ENCODE results near the gene RPL36. TPM values are rescaled to one million over a fixed set of nuclear protein-coding genes. Genes with fewer than 3 reads are reported as not detected.

The RPL36 gene
- total RNA-seq, 2 donors from 2014 or later: 628 to 1,303 TPM

DNA sequence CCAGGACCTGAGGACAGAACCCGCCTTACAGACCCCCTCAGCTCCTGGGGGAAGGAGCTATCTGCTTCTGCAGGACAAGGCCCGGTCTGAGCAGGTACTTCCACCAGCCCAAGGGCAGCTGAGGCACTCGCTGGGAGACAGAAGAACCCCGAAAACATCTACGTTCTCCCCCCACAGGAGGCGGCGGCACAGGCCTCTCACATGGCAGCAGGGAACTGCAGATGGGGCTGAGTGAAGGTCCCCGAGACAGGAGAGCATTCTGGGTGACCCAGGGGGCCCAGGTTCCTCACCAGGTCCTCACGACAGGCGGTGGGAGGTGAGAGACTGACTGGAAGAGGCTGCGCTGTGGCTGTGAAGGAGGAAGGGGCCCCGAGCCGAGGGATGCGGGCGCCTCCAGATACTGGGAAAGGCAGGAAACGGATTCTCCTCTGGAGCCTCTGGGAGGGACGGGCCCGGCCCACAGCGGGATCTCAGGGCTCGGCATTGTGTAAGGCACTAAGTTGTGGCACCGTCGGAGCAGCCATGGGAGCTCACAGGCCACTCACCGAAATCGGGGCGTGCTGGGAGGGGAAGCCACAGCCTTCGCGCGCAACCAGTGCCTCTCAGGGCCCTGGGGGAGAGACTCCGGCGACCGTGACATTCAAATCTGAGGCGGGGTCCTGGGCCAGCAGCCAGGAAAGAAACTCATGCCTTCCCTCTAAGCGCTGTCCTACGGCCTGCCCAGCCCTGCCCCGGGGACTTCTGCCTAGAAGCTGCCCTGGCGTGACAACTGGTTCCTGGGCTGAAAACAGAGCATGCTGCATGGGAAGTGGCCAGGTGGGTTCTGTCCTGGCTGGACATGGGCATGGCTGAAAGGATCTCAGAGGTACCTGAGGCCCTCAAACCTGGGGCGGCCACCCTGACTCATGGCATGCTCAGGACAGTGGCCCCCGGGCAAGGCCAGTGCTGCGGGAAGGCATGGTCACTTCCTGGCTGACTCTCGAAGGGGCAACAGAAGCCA, 14.0 kb downstream of the RPL36 start:
- 94% methylated on average over 40 of the region's 40 CpGs for WGBS
- intact Hi-C loops (cut with DNase I): no loop called here

GRCh38 chr19:5705552-5705951, 15.5 kb downstream of the RPL36 start:
- no peak for DNase-seq (ENCODE audit: low spot score)
- Histone ChIP-seq H3K4me3 (no peak overlapping the region), H3K27me3 (replicated peaks; ENCODE audit: insufficient read depth) (no peaks in the 10 kb centered on the region), H3K27ac (no peak overlapping the region), H3K36me3 (peaks cover 7 to 19% of the 10 kb centered on the region in 2 donors), H3K9me3 (no peaks in the 10 kb centered on the region), H3K4me1 (replicated peaks) (no peaks in the 10 kb centered on the region)
- WGBS: 86% methylated on average over 16 of the region's 16 CpGs
- TF ChIP-seq CTCF (IDR thresholded peaks at IDR 0.05) (no peak), POLR2AphosphoS5 (IDR thresholded peaks at IDR 0.05) (no peak), POLR2A (IDR thresholded peaks at IDR 0.05) (no peak)
- intact Hi-C loops (cut with DNase I): no loop called here

More for the DNA sequence above, 14.0 kb downstream of the RPL36 start:
- TF ChIP-seq CTCF (IDR thresholded peaks at IDR 0.05): no peak
- no peaks in the 10 kb centered on the region for H3K9me3 ChIP-seq
- H3K4me1 ChIP-seq (replicated peaks): no peaks in the 10 kb centered on the region
- DNase-seq (ENCODE audit: low spot score): no peak
- H3K27ac ChIP-seq: no peak overlapping the region
- no peak overlapping the region for H3K4me3 ChIP-seq
- no peaks in the 10 kb centered on the region for H3K27me3 ChIP-seq (replicated peaks; ENCODE audit: insufficient read depth)
- H3K36me3 ChIP-seq: peaks cover 7 to 21% of the 10 kb centered on the region in 2 donors

GRCh38 chr19:5706876-5707573, 16.9 kb downstream of the RPL36 start:
- Histone ChIP-seq H3K27ac (no peak overlapping the region), H3K9me3 (no peaks in the 10 kb centered on the region), H3K4me1 (replicated peaks) (no peaks in the 10 kb centered on the region), H3K36me3 (peaks cover 13% of the 10 kb centered on the region in 2 donors), H3K4me3 (no peak overlapping the region), H3K27me3 (replicated peaks; ENCODE audit: insufficient read depth) (no peaks in the 10 kb centered on the region)
- intact Hi-C loops (cut with DNase I): no loop called here
- DNase-seq (ENCODE audit: low spot score): no peak
- no peak for TF ChIP-seq CTCF (IDR thresholded peaks at IDR 0.05)
- TF ChIP-seq POLR2AphosphoS5 (IDR thresholded peaks at IDR 0.05): no peak
- no peak for TF ChIP-seq POLR2A (IDR thresholded peaks at IDR 0.05)
- 94% methylated on average over 35 of the region's 35 CpGs for WGBS

DNA sequence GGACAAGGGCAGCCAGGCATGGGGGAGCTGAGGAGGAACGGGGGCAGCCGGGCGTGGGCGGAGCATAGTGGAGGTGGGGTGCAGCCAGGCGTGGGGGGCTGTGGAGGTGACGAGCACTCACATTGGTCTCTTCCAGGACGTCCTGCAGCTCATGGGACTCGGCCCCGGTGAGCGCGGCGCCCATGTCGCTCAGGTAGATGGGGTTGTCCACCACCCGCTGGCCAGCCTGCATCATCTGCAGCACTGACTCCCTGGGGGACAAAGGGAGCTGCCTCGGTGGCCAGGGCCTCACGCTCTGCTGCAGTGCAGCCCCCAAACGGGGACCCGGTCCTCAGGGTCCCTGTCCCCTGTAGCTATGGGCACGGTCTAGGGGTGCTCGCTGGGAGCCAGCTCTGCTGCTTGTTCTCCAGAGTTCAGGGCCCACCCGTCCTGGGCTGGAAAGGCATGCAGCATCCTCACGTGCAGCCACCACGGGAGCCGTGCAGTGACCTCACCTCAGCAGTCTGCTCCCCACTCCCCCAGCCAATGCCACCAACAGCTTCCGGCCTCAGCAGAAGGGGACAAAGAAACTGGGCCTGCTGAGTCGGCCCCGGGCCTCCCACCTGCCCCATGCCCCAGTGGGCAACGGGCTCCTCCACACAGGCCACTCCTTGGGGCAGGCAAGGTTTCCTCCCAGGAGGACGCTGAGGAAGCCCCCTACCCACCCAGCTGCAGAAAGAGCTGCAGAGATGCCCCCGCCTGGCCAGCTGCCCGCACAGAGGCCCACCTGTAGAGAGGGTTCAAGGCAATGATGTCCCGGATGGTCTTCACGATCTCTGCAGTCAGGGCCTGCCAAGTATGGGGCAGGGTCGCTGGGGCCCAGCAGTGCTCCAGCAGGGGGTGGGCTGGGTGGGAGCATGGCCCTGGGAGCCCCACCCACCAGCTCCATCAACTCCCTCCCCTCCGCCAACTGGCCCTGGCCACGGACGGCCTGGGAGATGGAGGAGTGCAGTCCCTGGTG, 17.8 kb downstream of the RPL36 start:
- H3K36me3 ChIP-seq: peaks cover 16 to 18% of the 10 kb centered on the region in 2 donors
- no peak overlapping the region for H3K27ac ChIP-seq
- no peaks in the 10 kb centered on the region for H3K27me3 ChIP-seq (replicated peaks; ENCODE audit: insufficient read depth)
- intact Hi-C loops (cut with DNase I): no loop called here
- TF ChIP-seq POLR2A (IDR thresholded peaks at IDR 0.05) (no peak), CTCF (IDR thresholded peaks at IDR 0.05) (no peak), POLR2AphosphoS5 (IDR thresholded peaks at IDR 0.05) (no peak)
- no peak overlapping the region for H3K4me3 ChIP-seq
- no peaks in the 10 kb centered on the region for H3K9me3 ChIP-seq
- H3K4me1 ChIP-seq (replicated peaks): no peaks in the 10 kb centered on the region
- WGBS: 91% methylated on average over 36 of the region's 37 CpGs
- DNase-seq (ENCODE audit: low spot score): no peak
